Anterior cingulate cortex (tissue), 58 donors: ENCODE data around the gene ACP2.

Experiments
- DNase-seq, 58 donors: peaks; one replicate each; lab custom pipeline; 2025; lab: John Stamatoyannopoulos, UW

ACP2 gene

DNA sequence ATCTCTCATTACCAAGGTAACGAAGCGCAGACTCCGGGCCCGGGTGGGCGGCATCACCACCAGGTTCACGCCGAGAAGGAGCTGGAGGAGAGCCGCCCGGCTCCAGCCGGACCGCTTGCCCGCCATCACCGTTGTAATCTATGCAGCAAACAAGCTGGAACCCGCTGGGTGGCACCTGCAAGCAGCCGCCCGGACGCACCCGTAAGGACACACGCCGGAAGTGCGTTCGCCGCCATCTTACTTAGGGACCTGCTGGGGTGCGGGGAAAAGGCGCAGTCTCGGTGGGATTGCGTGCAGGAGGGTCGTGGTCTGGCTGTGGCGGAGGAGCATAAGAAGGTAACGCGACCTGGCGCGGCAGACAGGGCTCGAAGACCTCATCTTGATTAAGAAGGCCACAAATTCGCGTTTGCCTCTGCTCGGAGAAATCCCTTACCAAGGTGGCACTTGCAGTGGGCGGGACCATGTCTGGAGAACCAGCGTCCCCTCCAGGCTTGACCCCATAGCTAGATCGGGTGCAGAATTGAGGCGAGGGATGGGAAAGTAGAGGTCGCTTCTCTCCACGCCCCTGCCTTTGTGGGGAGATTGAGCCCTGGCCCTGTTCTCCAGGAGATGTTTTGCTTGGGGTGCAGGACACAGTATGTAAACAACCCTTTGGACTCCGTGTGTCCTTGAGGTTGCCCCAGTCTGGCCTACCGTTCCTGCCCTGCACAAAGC lies at the start of gene ACP2:
Gene ACP2 (minus strand): TSS at position 151 of the 714 bp plus-strand sequence. CDS start 25 bp downstream, at position 126.
- peak; percentile 61 to 94 (median 85) for DNase-seq

GRCh38 chr11:47296045-47296444 lies 47.4 kb upstream of the ACP2 start:
- no peak for DNase-seq

DNA sequence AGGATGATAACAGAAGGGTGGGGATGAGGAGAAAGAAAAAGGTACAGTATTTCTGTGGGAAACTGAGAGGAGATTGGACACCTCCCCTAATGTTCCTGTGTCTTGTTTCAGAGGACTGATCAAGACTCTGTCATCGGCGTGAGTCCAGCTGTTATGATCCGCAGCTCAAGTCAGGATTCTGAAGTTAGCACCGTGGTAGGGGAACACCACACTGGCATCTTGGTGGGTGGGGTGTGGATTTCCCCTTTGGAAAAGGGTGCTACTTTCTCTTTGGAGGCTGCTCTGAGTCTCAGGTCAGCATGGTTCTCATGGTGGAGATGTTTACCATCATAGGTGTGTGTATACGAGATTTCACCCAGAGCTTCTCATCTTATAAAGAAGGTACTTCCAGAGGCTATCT lies 46.8 kb upstream of the ACP2 start:
- DNase-seq: no peak

- no peak for DNase-seq
Observed at GRCh38 chr11:47289856-47290255, 41.2 kb upstream of the ACP2 start.

DNA sequence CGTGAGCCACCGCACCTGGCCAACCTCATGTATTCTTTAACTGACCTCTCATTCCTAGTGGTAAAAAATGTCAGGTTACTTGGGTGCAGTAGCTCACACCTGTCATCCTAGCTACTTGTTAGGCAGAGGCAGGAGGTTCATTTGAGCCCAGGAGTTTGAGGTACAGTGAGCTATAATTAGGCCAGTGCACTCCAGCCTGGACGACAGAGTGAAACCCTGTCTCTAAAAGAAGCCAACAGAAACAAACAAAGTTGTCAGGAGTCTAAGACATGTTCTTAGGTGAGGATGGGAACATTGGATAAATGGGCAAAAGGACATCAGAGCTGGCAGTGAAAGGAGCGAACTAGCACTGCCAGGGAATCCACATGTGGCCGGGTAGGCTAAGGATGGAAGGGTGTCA lies 39.5 kb upstream of the ACP2 start:
- DNase-seq: no peak

- no peak for DNase-seq
Observed at GRCh38 chr11:47285969-47286770, 37.6 kb upstream of the ACP2 start.

DNA sequence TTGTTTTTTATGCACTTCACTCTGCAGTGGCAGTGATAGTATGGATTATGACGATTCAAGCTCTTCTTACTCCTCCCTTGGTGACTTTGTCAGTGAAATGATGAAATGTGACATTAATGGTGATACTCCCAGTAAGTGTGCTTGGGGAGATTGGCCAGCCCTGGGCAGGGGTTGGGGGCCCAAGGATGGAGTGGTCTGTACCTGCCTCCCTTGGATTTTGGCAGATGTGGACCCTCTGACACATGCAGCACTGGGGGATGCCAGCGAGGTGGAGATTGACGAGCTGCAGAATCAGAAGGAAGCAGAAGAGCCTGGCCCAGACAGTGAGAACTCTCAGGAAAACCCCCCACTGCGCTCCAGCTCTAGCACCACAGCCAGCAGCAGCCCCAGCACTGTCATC lies 35.5 kb upstream of the ACP2 start:
- DNase-seq: no peak

DNA sequence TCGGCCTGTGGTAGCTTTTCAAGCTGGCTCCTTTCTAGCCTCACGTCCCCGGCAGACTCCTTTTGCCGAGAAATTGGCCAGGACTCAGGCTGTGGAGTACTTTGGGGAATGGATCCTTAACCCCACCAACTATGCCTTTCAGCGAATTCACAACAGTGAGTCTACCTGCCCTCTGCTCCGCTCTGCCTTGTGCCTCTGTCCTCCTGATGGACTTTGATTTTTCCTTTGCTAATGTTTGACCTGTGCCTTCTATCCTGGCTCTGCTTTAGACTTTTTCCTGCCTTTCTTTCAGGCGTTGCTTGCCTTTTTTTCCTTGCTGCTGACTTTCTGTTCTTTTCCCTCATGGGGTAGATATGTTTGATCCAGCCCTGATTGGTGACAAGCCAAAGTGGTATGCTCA lies 33.8 kb upstream of the ACP2 start:
- no peak for DNase-seq

GRCh38 chr11:47280860-47281259 lies 32.2 kb upstream of the ACP2 start:
- DNase-seq: no peak

DNA sequence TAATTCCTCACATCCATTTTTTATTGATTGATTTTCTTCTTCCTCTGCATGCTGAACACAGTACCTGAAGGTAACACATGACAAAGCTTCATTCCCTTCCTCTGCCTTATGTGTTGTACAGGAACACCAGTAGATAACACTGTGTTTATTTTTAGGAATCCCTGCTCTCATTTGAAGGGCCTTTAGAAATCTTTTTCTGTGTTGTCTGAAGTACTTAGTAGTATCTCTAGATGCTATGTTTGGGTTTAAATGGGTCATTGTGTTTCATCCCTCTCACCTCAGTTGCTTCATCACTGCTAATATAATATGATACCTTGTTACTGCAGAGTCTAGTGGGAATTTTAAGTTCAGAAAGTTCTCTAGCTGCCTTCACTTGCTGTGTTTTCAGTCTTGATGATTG lies 31.5 kb upstream of the ACP2 start:
- no peak for DNase-seq

DNA sequence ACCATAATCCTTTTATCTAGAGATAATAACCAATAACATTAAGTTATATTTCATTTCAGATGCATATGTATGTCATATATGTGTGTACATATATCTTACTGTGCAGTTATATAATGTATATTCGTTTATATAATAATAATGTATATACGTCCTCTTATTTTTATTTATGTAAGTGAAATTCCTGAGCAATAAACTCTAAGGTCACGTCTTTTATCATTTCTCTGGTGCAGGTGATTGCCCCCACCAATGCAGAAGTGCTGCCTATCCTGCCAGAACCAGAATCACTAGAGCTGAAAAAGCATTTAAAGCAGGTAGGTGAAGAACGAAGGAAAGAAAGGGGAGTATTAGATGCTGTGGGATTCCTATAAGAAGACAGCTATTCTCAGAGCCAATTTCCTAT lies 30.2 kb upstream of the ACP2 start:
- DNase-seq: no peak

DNA sequence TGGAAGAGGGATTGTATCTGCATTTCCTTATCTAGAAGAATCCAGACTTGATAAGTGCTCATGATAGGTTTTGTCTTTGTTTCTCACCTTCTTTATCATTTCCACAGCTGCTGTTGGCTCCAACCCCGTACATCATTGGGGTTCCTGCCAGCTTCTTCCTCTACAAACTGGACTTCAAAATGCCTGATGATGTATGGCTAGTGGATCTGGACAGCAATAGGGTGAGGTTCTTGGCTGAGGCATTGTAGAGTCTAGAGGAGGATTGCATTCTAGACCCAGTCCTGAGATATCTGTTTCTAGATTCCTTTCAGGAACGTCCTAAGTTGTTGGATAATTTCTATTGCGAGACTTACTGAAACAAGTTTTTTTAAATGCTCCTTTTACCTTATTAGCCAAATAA lies 29.4 kb upstream of the ACP2 start:
- DNase-seq: no peak

GRCh38 chr11:47276923-47277322 lies 28.3 kb upstream of the ACP2 start:
- no peak for DNase-seq

- no peak for DNase-seq
Observed at GRCh38 chr11:47274495-47275235, 26.1 kb upstream of the ACP2 start.

DNA sequence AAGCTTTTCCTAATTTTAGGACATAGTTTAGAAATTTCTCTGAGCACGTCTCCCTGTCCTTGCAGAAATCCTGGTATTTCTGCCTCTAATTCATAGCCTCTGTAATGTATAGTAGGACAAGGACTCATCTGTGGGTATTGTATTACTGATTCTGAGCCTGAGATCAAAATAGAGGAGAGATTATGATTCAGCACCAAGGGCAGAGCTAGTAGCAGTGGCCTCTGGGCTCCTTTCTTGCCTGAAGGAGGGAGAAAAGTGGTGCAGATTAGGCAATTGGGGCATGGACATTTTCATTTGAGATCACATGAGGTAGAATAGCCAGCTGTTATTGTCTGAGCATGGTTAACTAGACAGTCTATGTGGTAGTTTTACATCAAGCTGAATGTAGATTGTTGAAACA lies 24.1 kb upstream of the ACP2 start:
- no peak for DNase-seq

- DNase-seq: peak in 14 of 58 donors; percentile 4 to 35 (median 19)
Observed at GRCh38 chr11:47271961-47272661, 23.5 kb upstream of the ACP2 start.

DNA sequence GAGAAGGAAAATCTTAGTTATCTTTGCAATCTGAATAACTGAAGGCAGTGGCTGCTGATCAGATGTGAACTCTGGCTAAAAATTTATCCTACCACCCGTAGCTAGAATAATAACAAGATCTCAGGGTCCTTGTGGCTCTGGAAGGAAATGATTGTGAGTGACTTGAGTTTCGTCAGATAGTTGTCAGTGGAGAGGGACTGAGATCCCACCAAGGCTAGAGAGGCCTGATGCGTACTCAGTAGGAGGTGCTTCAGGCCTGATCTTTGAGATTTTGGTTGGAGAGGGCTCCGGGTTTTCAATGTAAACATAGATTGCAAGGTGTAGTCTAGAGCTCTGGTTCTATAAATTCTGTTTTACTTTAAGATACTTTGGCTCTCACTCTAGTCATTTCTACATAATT lies 22.7 kb upstream of the ACP2 start:
- DNase-seq: no peak

GRCh38 chr11:47270331-47271271 lies 22.0 kb upstream of the ACP2 start:
- peak in 26 of 58 donors; percentile 7 to 60 (median 23) for DNase-seq

- DNase-seq: peak in 57 of 58 donors; percentile 36 to 96 (median 87)
Observed at GRCh38 chr11:47269829-47270305, 21.3 kb upstream of the ACP2 start, which contains the start of gene MADD. Gene MADD, plus strand, starts transcription at chr11:47270133.
